Measurements from ENCODE around the gene PPA1.
"Not testable (repeated sequence)": the region's sequence is repeated elsewhere in the genome, so short reads cannot be mapped to it uniquely, and the experiment has no call there.

PPA1 gene

GRCh38 chr10:70254778-70255328 is 21.6 kb upstream of the PPA1 start:
- DNase-seq, result no peak

- no peak for DNase-seq
These were observed 20.9 kb upstream of the PPA1 start for GRCh38 chr10:70253878-70254765.

GRCh38 chr10:70250961-70251680 is 17.9 kb upstream of the PPA1 start:
- no peak for DNase-seq

GRCh38 chr10:70247360-70247759 is 14.1 kb upstream of the PPA1 start:
- no peak for DNase-seq

- DNase-seq, result no peak
These were observed 7.9 kb upstream of the PPA1 start for GRCh38 chr10:70241081-70241480.

GRCh38 chr10:70239986-70240385 is 6.8 kb upstream of the PPA1 start:
- not testable (repeated sequence) for DNase-seq

GRCh38 chr10:70239077-70239976 is 6.1 kb upstream of the PPA1 start:
- not testable (repeated sequence) for DNase-seq

GRCh38 chr10:70237958-70238536 is 4.8 kb upstream of the PPA1 start:
- DNase-seq, result not testable (repeated sequence)

- DNase-seq, result no peak
These were observed 1.6 kb upstream of the PPA1 start for GRCh38 chr10:70234668-70235447.

- no peak for DNase-seq
These were observed 691 bp upstream of the PPA1 start for GRCh38 chr10:70233939-70234300.

GRCh38 chr10:70232859-70233108 is 445 bp downstream of the PPA1 start:
- DNase-seq, result peak; percentile 6

GRCh38 chr10:70232155-70232858 is 922 bp downstream of the PPA1 start:
- peak; percentile 58 for DNase-seq

GRCh38 chr10:70228491-70228890 is 4.7 kb downstream of the PPA1 start:
- no peak for DNase-seq

- no peak for DNase-seq
These were observed 5.5 kb downstream of the PPA1 start for GRCh38 chr10:70227548-70228320.

GRCh38 chr10:70223728-70224127 is 9.5 kb downstream of the PPA1 start:
- DNase-seq, result no peak

GRCh38 chr10:70222811-70223447 is 10.3 kb downstream of the PPA1 start:
- DNase-seq, result not testable (repeated sequence)

GRCh38 chr10:70222340-70222794 is 10.9 kb downstream of the PPA1 start:
- DNase-seq, result no peak

- no peak for DNase-seq
These were observed 12.2 kb downstream of the PPA1 start for GRCh38 chr10:70221030-70221429.

- DNase-seq, result no peak
These were observed 20.4 kb downstream of the PPA1 start for GRCh38 chr10:70212879-70213278.

GRCh38 chr10:70212277-70212676 is 21.0 kb downstream of the PPA1 start:
- DNase-seq, result no peak
